HepG2 (cell line): Measurements from ENCODE around the gene WWP2. TPM values are rescaled to one million over a fixed set of nuclear protein-coding genes. Genes with fewer than 3 reads are reported as not detected.
A peak's percentile ranks its signal among the peaks of the same experiment; 100 is the strongest.

Experiments used
- ATAC-seq: fragments of 200-7000 bp; cut with Tn5 transposase; 3 replicates; pipeline ENCODE4 v1.9.1; 2020; ENCODE audit warnings: mild to moderate bottlenecking, moderate library complexity
- BruUV-seq: library from RNA; stranded (reverse); fragments of 400-500 nt; replicated peaks from 2 replicates; lab custom pipeline; 2021; lab: Mats Ljungman, UMichigan
- CTCF ChIA-PET: fragments of 300-600 bp; formaldehyde crosslinking; extraction: SDS; loops from one replicate; lab custom pipeline; 2021; ENCODE audit warnings: low total read pairs, inconsistent platforms, low intra/inter-chr PET ratio; lab: Yijun Ruan, JAX
- POLR2A ChIA-PET: fragments of 350-600 bp; sonication (Branson Sonifier 250); formaldehyde crosslinking; loops from one replicate; lab custom pipeline; 2020; ENCODE audit warnings: antibody characterized with exemption, inconsistent platforms; lab: Yijun Ruan, JAX
- DNase-seq: peaks from one replicate; pipeline ENCODE4 v3.0.0-alpha.2; 2015; ENCODE audit warnings: low spot score
- FAIRE-seq: peaks from 3 replicates; lab custom pipeline; 2011; peaks lifted over from hg19 to GRCh38; lab: Jason Lieb, UNC
- H2AFZ ChIP-seq: one replicate; pipeline ENCODE4 v1.6.1; 2011; ENCODE audit warnings: low read length, inconsistent platforms
- H3K27ac ChIP-seq: fragments of 300-600 bp; 3 replicates; pipeline ENCODE4 v1.8.0; 2011; ENCODE audit warnings: mixed run types, mild to moderate bottlenecking, mixed read lengths, low read length, inconsistent platforms; ENCODE audit not compliant: insufficient read depth; ENCODE audit errors: extremely low read length
- H3K27me3 ChIP-seq, 2 experiments: fragments of 200-600 bp in 1 of 2; 2 replicates in 1 of 2; 3 replicates in 1 of 2; pipeline versions ENCODE4 v1.6.0 to v1.8.0; 2011; ENCODE audit warnings: low read length in 2 of 2, mild to moderate bottlenecking in 2 of 2, moderate library complexity in 2 of 2, inconsistent platforms in 1 of 2; ENCODE audit not compliant: insufficient read depth in 2 of 2, control insufficient read depth in 1 of 2
- H3K36me3 ChIP-seq, 2 experiments: fragments of 200-600 bp in 1 of 2; replicated peaks in 1 of 2; 2 replicates in 1 of 2; 3 replicates in 1 of 2; pipeline versions ENCODE4 v1.5.1 to v1.8.0; 2011; ENCODE audit warnings: low read length in 2 of 2, inconsistent platforms in 1 of 2; ENCODE audit not compliant: insufficient read depth in 2 of 2, control insufficient read depth in 1 of 2
- H3K4me1 ChIP-seq: 2 replicates; pipeline ENCODE4 v1.5.1; 2012; ENCODE audit warnings: low read length, inconsistent platforms; ENCODE audit not compliant: insufficient read depth
- H3K4me2 ChIP-seq: 2 replicates; pipeline ENCODE4 v1.6.0; 2011; ENCODE audit warnings: low read depth, low read length, inconsistent platforms
- H3K4me3 ChIP-seq, 3 experiments: fragments of 200-600 bp in 1 of 3; sonication (generic), shearing (Covaris generic) in 1 of 3; replicated peaks in 1 of 3; 2 replicates each; pipeline ENCODE4 v1.5.1; 2011 to 2016; ENCODE audit warnings: low read length in 3 of 3, inconsistent platforms in 2 of 3, low read depth in 2 of 3, mild to moderate bottlenecking in 2 of 3, control low read depth in 1 of 3, mixed read lengths in 1 of 3; ENCODE audit not compliant: insufficient read depth in 1 of 3
- H3K79me2 ChIP-seq: one replicate; pipeline ENCODE4 v1.6.1; 2011; ENCODE audit warnings: low read length, inconsistent platforms; ENCODE audit not compliant: insufficient read depth
- H3K9ac ChIP-seq: 2 replicates; pipeline ENCODE4 v1.6.0; 2011; ENCODE audit warnings: mild to moderate bottlenecking, low read depth, low read length, inconsistent platforms; ENCODE audit not compliant: insufficient read depth
- H3K9me3 ChIP-seq: 2 replicates; pipeline ENCODE4 v1.5.1; 2012; ENCODE audit warnings: mild to moderate bottlenecking, low read length
- H4K20me1 ChIP-seq: 2 replicates; pipeline ENCODE4 v1.6.0; 2011; ENCODE audit warnings: inconsistent platforms, mild to moderate bottlenecking, low read length, moderate library complexity; ENCODE audit not compliant: insufficient read depth
- BATF2 ChIP-seq: sonication (generic); formaldehyde crosslinking; IDR thresholded peaks from 2 replicates; pipeline ENCODE4 v1.8.0; 2022; ENCODE audit warnings: mild to moderate bottlenecking, missing genetic modification reagents, moderate library complexity
- DR1 ChIP-seq: sonication (generic); formaldehyde crosslinking; IDR thresholded peaks from 2 replicates; pipeline ENCODE4 v1.8.0; 2021; ENCODE audit warnings: mild to moderate bottlenecking, missing genetic modification reagents, inconsistent platforms
- GPN1 ChIP-seq: sonication (generic); formaldehyde crosslinking; IDR thresholded peaks from 2 replicates; pipeline ENCODE4 v1.5.1; 2020; ENCODE audit warnings: missing genetic modification reagents, borderline replicate concordance
- KDM3A ChIP-seq: IDR thresholded peaks from 2 replicates; pipeline ENCODE4 v1.6.1; 2018; ENCODE audit warnings: low read depth, missing compliant biosample characterization
- PRDM4 ChIP-seq: sonication (generic); formaldehyde crosslinking; IDR thresholded peaks from 2 replicates; pipeline ENCODE4 v1.9.0; 2021; ENCODE audit warnings: missing genetic modification reagents, borderline replicate concordance
- RXRA ChIP-seq: sonication (generic); formaldehyde crosslinking; IDR thresholded peaks from 2 replicates; pipeline ENCODE4 v1.5.1; 2020; ENCODE audit warnings: missing genetic modification reagents
- SOX13 ChIP-seq, 3 experiments: fragments of 450-650 bp in 1 of 3; sonication (generic) in 1 of 3; formaldehyde crosslinking in 1 of 3; IDR thresholded peaks in 2 of 3; conservative IDR thresholded peaks in 1 of 3; 2 replicates each; pipeline versions ENCODE4 v1.5.0 to v1.6.1; 2016 to 2020; ENCODE audit warnings: antibody characterized with exemption in 1 of 3, mild to moderate bottlenecking in 1 of 3, missing compliant biosample characterization in 1 of 3, missing genetic modification reagents in 1 of 3, moderate library complexity in 1 of 3
- TIGD3 ChIP-seq: sonication (generic); formaldehyde crosslinking; IDR thresholded peaks from 2 replicates; pipeline ENCODE4 v1.5.1; 2020; ENCODE audit warnings: mild to moderate bottlenecking, missing genetic modification reagents, borderline replicate concordance
- ZBTB33 ChIP-seq: sonication (generic); formaldehyde crosslinking; IDR thresholded peaks from 2 replicates; pipeline ENCODE4 v1.4.0; 2020; ENCODE audit warnings: missing genetic modification reagents
- ZNF350 ChIP-seq: sonication (generic); formaldehyde crosslinking; IDR thresholded peaks from 2 replicates; pipeline ENCODE4 v1.4.0; 2020; ENCODE audit warnings: mild to moderate bottlenecking, low read depth, missing genetic modification reagents, borderline replicate concordance
- ZNF879 ChIP-seq: sonication (generic); formaldehyde crosslinking; IDR thresholded peaks from 2 replicates; pipeline ENCODE4 v1.8.1; 2023; ENCODE audit warnings: missing genetic modification reagents
- WGBS: methylation state at CpG from one replicate; pipeline ENCODE4 v1.1.6; 2017; ENCODE audit warnings: low lambda C conversion rate; 5-methylcytosine and 5-hydroxymethylcytosine counted together
- in situ Hi-C: cut with HindIII; loops from 2 replicates; pipeline ENCODE4 v1.10.0; 2017; ENCODE audit warnings: low pct_unique_long_range_greater_than_20kb; ENCODE audit not compliant: extremely low pct_ligation_motif_present
- intact Hi-C: fragments of 100-400 bp; cut with micrococcal nuclease; formaldehyde crosslinking; loops from one replicate; pipeline ENCODE4 v1.10.0; 2022; ENCODE audit not compliant: unreplicated experiment
- polyA plus RNA-seq, 8 experiments: library from polyadenylated mRNA; depleted of rRNA in 3 of 8; stranded (reverse) in 7 of 8; unstranded in 1 of 8; fragments of >200 nt; fragmentation: Illumina TruSeq in 4 of 8; extraction: Trizol in 4 of 8; gene quantifications; 2 replicates each; pipeline versions ENCODE4 v1.2.1 to v1.2.3, GENCODE V29; 2011 to 2016; ENCODE audit warnings: low read depth in 4 of 8, missing spikeins in 1 of 8, mixed read lengths in 1 of 8; ENCODE audit not compliant: insufficient read depth in 1 of 8
- total RNA-seq, 5 experiments: library from RNA; depleted of rRNA; stranded (reverse); fragments of >200 nt; fragmentation: Illumina TruSeq; extraction: Trizol; gene quantifications; 2 replicates each; pipeline ENCODE4 v1.2.3, GENCODE V29; 2016; ENCODE audit warnings: low read depth in 1 of 5

Gene WWP2
- total and polyA plus RNA-seq, 2 of the 13 experiments (the other 11 are each of a cell fraction or from before 2014, with no cell fraction given) = 11.4 to 28.2 TPM

GRCh38 chr16:69831212-69832123 lies 69.3 kb downstream of the WWP2 start (continued):
- TF ChIP-seq KDM3A (CRISPR knock-in tag) (no peak), GPN1 (no peak)

GRCh38 chr16:69833357-69834282 lies 71.5 kb downstream of the WWP2 start:
- H3K36me3 ChIP-seq = no peaks in the 10 kb centered on the region; a peak in 2 of 5 replicates
- peak; percentile 49 for FAIRE-seq
- peaks cover 82% of the 10 kb centered on the region for H3K4me1 ChIP-seq
- peak overlapping the region; percentile 90 for H3K27ac ChIP-seq
- H2AFZ ChIP-seq = no peak overlapping the region
- POLR2A ChIA-PET = interaction anchor here (1.4 kb wide), 1 partner anchor 11 kb away, joined by 6 read pairs; no protein-coding TSS in a partner anchor
- H3K27me3 ChIP-seq = no peaks in the 10 kb centered on the region
- in situ Hi-C loops = no loop called here
- peak; percentile 48 for ATAC-seq
- peak; percentile 53 for DNase-seq
- H4K20me1 ChIP-seq = no peaks in the 10 kb centered on the region
- no peaks in the 10 kb centered on the region for H3K9me3 ChIP-seq
- no peak overlapping the region for H3K4me3 ChIP-seq
- H3K79me2 ChIP-seq = no peaks in the 10 kb centered on the region
- CTCF ChIA-PET = no interaction called here
- intact Hi-C loops = no loop called here
- H3K9ac ChIP-seq = peak overlapping the region; percentile 17
- BruUV-seq = no TSS peak
- 52% methylated on average over 7 of the region's 7 CpGs for WGBS
- peak overlapping the region; percentile 6; the same call in 1 of the 2 replicates for H3K4me2 ChIP-seq
- TF ChIP-seq PRDM4 (CRISPR knock-in tag) (no peak), ZNF879 (CRISPR knock-in tag) (no peak), RXRA (CRISPR knock-in tag) (peak; percentile 58; the same call in 1 of the 2 replicates), ZNF350 (CRISPR knock-in tag) (peak; percentile 55; the same call in 1 of the 2 replicates), BATF2 (no peak), ZBTB33 (CRISPR knock-in tag) (0 out of 2 replicates have a peak, but pooled peaks have one; percentile 36), SOX13 (IDR thresholded peaks at IDR 0.05) (no peak), SOX13 (CRISPR knock-in tag; conservative IDR thresholded peaks at IDR 0.05 in 1 of 2, IDR thresholded peaks at IDR 0.05 in 1 of 2) (0 out of 4 replicates have a peak, but pooled peaks of 1 of the 2 experiments have one; percentile 1), DR1 (CRISPR knock-in tag) (no peak), TIGD3 (CRISPR knock-in tag) (0 out of 2 replicates have a peak, but pooled peaks have one; percentile 27)
